ENCODE measurements around the gene SOX8.

SOX8 gene

DNA sequence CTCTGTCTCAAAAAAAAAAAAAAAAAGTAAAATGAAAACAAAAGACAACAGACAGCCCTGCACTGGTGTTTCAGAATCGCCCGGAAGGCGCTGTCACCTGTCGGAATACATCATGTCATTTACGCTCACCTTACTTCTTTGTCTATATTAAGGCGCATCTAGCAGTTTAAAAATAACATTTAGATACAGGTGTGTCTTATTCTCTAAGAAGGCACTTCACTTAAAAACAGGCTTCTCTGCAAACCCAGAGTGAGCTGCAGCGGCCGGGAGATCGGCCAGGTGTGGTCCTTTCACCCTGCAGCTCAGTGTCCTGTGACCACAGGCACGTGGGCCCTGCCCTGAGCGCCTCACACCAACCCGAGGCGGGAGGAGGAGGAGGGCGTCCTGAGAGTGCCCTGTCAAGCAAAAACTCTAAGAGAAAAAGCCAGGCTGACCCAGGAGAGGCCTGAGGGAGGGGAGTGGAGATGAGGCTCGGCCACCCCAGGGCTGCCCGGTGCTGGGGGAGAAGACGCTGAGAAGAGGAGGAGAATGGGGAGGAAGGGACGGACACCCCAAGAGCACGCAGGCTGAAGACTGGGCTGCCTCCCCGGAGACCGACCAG is 7.5 kb upstream of the SOX8 start:
- peak; percentile 15 for DNase-seq

DNA sequence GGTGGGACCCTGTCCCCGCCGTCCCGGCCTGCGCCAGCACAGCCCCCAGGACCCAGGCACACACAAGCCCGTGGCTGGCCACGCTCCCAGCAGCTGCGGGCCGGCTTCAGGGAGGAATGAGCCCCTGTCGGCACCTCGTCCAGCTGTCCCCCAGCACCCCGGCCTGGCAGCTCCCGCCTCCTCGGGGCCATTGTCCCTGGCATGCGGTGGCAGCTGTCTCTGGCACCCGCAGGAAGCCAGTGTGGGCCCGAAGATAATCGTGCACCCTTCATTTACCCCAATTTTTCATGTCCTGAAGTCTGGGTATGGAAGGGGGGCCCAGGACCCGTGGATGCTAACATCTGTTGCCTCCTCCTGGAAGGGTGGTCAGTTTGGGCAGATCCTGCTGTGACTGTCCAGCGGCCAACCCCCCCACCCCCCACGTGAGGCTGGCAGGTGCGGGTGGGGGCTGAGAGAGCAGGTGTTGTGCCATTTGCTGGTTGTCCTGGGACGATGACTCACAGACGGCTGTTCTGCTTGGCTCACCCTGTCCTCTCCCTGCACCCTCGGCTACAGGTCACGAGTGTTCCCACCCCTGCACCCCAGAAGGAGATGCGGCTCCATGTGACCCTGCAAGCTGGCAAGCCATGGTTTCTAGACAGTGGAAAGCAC is 6.8 kb upstream of the SOX8 start:
- no peak for DNase-seq

DNA sequence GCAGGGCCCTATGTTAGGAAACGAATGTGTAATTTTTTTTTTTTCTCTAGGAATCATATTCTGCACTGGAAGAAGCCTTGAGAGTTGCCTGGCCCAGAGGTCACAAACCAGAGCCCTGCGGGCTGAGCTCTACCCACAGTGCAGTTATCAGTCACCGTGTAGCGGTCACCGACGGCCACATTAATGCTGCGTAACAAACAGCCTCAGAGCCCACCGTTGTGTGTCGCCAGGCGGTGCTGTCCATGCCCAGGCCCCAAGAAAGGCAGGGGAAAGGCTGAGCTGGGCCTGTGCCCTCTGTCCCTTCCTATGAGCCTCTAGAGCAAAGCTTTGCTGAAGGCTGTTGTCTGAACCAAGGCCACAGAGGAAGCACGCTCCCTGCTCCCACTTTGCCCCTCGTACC is 6.3 kb upstream of the SOX8 start:
- DNase-seq, result no peak

DNA sequence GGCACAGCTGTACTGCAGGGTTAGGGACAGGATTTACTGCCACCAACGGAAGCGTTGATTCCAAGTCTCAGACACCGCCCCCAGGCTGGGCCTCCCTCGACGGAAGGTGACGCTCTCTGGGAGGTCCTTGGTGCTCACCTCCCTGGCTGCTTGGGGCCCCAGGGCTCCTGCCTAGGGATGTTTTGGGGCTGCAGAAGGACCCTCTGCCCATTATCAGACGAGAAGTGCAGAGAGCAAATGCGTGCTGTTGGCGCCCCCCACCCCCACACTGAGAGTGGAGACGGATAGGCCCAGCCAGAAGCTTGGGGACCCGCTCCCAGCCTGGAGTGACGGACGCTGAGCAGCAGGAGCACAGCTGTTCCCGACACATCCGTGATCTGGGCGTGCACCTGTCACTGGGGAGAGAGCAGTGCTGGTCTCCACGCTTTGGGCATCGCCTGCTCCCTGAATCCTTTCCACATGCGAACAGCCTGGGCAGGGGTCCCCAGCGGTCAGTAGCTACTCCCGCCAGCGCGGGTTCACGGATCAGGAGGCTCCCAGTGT is 5.1 kb upstream of the SOX8 start:
- no peak for DNase-seq

DNA sequence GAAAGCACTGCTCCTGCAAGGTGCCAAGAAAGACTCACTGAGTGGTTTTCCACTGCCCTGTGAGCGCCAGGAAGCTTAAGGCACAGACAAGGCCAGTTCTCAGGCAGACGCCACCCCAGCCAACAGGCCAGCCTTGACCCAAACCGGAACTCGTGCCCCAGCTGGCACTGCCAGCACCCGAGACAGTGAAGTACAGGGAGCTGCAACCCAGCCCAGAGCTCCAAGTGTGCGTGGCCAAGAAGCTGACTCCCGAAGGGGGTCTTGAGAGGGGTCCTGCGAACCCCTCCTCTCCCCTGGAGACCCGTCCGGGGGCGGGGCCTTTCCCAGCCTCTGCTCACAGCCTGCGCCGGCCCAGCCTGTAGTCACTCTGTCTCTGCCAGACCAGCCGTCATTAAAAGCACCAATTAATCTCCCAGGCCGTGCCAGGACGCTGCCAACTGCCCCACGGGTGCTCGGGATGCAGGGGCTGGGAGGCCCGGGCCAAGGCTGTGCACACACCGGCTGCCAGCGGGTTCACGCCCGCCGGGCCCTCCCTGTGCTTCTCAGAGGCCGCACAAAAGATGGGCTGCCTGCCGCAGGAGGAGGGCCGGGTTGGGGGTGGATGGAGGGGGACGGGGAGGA is 4.4 kb upstream of the SOX8 start:
- no peak for DNase-seq

DNA sequence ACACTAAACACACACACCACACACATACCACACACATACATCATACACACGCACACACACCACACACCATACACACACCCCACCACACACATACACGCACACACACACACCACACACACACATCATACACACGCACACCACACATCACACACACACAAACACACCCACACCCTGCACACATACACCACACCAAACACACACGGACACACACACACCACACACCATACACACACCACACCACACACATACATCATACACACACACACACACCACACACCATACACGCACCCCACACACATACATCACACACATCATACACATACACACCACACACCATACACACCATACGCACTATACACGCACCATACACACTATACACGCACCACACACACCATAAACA is 3.7 kb upstream of the SOX8 start:
- DNase-seq, result no peak

DNA sequence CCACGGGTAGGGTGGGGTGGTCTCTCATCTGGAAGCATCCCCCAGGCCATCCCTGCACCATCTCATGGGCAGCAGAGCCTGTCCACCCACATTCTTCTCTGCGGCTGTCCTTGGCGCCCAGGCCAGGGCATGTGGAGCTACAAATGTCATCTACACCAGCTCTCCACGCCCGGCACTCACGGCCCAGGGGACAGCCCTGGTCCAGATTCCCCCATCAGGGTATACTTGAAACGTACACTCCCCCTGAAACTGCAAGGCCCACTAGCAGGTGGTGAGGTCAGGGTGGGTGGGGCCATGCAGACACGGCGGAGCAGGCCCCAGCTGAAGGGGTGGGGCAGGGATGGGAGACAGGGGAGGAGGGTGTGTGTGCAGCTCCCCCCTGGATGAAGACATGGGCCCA is 3.2 kb upstream of the SOX8 start:
- no peak for DNase-seq

DNA sequence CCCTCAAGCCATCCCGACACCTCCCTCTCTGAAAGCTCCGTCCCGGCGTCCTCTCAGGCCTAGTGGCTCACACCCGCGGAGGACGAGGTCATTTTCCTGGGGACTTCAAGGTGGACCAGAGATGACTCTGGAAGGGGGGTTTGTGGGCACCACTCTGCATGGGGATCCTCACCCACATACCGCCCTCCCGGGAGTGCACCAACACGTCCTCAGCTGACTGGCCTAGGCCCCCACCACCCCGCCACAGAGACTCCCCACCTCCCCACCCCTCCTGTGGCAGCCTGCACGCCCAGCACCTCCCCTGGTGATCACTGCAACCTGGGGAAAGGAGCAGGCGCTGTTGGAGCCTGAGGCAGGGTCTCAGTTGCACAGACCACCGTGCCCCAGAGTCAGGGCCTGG is 2.4 kb upstream of the SOX8 start:
- DNase-seq, result no peak

DNA sequence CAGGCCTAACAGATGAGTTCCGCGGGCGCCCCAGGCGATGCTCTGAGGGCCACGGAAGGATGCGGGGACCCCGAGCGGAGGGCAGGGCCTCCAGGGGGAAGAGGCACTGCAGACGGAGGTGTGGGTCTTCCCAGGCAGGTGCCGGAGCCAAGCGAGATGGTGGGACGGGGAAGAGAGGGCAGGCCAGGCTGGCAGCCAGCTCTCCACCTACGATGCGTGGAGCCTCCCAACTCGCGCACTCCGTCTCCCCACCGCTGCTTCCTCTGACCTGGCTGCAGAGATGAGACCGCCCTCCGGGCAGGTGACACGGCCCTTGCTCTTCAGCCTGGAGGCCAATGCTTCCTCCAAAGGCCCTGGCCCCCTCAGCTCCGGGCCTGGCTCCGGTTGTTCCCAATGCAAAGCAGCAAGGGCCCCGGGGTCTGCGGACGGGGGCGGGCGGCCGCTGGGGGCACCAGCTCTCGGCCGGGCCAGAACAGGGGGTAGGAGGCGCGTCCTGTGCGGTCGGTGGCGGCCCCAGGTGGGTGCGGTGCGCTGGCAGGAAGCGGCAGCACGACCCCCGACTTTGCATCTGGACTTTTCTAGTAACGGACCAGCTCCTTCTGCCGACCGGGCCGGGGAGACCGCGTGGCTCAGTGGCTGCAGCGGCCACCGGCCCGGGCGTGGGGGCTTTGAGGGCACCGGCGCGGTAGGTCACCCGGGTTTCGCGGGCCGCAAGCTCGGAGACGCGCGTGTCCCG is 1.5 kb upstream of the SOX8 start:
- no peak for DNase-seq

DNA sequence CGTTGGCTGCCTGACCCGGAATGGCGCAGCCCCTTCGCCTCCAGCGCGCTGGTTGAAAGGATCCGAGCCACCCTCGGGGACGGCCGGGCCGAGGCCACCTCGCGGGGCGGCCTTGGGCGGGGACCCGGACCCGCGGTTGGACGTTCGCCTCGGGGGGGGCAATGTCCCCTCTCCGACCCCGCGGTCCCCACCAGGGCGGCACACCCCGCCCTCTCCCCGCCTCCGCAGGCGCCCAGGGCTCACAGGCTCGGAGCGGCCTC is 1.0 kb upstream of the SOX8 start:
- DNase-seq, result no peak

DNA sequence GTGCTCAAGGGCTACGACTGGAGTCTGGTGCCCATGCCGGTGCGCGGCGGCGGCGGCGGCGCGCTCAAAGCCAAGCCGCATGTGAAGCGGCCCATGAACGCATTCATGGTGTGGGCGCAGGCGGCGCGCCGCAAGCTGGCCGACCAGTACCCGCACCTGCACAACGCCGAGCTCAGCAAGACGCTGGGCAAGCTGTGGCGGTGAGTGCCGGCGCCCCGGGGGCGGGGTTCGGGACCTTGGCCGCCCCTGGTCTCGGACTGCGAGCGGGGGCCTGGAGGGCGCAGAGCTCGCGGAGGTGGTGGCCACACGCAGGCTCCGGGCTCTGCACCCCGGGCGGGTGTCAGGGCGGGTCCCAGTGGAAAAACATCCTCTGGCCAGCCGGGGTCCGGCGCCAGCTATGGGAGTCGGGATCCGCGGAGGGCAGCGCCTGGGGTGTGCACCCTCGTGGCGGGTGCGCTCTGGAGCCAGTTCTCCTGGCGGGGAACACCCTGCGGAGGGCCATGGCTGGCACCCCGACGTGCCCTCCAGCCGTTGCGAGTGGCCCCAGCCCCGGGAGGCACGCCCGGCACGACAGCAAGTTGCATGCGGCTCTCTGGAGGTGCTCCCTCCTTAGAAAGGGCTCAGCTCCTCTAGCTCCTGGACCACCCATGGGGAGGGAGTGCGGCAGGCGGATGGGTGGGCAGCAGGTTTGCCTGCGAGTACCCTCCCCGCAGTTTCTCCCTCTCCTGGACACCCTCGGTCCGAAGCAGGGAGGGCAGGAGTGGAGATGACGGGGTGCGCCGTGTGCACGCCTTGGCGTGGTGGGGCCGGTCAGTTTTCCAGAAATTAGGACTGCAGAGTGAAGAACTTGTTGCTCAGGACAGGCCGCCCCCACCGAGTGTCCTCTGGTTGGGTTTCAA is 824 bp downstream of the SOX8 start:
- DNase-seq, result no peak

DNA sequence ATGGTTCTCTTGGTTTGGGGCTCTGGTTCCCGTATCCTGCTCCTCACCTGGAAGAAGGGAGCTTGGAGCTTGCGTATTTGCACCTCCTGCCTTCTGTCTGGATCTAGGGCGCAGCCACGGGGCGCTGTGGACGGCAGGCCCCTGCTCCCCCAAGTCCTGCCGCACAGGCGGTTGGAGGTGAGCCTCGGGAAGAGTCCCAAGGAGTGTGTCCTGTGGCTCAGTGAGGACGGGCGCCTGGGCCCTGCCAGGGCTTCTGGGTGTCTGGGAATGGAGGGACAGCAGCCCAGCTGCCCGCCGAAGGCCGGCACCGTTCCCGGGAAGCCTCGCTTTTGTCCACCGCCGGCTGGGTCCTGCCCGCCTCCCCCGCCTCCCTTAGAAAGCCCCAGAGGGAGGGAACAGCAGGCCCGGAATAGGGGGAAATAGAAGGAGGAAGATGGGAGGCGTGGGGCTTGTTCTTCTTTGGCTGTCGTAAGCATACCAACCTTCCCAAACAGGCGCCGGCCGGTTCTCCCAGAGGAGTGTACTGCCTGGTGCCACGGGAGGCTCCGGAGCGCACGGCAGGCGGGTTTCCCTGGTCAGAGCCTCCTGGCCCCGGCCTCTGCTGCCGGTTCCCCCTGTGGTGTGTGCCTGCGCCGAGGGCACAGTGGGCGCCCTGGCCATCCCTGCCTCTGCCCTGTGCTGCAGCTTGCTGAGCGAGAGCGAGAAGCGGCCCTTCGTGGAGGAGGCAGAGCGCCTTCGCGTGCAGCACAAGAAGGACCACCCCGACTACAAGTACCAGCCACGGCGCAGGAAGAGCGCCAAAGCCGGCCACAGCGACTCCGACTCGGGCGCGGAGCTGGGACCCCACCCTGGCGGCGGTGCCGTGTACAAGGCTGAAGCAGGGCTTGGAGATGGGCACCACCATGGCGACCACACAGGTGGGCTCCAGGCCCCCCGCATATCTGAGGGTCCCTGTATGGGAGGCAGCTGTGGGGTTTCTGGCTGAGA is 1.8 kb downstream of the SOX8 start:
- no peak for DNase-seq

DNA sequence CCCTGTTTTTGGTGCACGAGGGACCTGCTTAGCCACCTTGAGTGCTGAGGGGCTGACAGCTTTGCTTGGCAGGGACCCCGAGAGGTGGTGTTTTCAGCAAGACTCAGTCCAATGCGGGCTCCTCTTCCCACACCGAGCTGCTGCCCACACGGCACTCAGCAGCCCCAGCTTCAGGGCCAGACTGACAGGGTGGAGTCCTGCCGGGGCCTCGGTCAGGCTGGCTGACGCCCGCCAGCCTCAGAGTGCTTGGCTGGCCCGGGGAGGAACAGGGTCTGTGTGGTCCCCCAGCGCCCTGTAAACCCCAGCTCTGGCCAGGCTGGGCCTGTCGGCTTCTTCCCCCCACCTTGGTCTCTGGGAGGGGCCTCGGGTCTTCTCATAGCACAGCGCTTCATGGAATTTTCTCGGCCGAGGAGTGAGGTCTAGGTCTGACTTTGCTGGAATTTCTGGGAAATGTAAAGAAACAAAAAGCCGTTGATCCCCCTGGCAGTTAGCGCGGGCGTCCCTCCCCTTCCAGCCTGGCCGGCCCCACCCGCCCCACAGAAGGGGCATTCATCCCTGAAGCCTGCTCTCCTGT is 2.6 kb downstream of the SOX8 start:
- no peak for DNase-seq

DNA sequence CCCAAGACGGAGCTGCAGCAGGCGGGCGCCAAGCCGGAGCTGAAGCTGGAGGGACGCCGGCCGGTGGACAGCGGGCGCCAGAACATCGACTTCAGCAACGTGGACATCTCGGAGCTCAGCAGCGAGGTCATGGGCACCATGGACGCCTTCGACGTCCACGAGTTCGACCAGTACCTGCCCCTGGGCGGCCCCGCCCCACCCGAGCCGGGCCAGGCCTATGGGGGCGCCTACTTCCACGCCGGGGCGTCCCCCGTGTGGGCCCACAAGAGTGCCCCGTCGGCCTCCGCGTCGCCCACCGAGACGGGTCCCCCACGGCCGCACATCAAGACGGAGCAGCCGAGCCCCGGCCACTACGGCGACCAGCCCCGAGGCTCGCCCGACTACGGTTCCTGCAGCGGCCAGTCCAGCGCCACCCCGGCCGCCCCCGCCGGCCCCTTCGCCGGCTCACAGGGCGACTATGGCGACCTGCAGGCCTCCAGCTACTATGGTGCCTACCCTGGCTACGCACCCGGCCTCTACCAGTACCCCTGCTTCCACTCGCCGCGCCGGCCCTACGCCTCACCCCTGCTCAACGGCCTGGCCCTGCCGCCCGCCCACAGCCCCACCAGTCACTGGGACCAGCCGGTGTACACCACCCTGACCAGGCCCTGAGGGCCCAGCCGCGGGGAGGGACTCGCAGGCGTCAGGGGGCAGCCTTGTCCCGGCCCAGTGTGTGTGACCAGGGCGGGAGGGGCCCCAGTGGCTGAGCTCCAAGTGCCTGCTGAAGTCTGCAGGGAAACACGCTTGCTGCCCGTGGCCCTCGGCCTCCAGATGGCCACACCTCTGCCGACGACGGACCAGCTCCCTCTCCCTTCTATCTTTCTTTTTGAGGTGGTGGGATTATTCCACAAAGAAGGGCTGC is 3.4 kb downstream of the SOX8 start:
- DNase-seq, result no peak

DNA sequence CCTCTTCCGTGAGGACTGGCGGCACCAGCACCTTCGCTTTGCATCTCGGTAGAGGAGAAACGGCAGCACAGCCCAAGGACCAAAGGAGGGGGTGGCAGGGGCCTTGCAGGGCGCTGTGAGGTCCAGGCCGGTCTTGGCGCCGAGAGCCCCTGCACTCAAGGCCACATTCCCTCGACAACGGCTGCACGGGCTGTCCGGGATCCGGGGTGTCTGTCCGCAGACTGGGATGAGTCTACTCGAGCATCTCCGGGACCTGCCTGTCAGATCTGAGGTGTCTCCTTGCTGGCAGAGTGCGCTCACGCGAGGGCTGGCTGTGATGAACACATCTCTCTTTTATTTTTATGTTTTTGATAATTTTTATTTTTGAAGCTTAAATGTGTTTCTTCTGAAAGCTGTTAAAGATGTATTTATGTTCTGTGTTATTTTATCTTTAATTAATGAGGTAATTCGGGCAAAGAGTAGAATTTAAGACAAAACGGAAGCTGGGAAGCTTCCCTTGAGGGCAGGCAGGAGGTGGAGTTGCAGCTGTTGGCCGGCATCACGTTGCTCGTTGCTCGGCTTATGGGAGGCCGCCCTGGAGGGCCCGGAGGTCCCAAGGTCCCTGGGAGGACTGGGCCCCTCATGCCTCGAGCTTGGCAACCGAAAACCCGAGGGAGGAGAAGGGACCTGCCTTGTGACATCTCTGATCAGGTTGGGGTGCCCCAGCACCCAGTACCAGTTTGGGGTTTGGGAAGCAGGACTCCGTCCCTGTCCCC is 4.3 kb downstream of the SOX8 start:
- DNase-seq, result no peak

DNA sequence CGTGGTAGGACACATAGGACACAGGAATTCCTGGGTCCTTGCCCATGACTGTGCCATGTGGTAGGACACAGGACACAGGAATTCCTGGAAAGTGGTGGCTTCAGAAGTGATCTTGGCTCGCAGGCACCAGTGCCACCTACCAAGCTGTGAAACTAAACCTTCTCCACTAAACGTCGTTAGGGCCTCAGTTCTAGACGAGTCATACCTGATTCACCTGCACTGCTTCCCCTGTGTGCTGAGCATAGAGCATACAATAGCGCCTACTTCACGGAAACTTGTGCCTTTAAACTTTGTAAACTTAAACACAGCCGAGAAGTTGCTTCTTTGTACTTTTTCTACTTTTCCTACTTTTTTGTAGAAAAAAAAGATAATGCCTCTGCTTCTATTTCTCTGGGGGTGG is 4.8 kb downstream of the SOX8 start:
- no peak for DNase-seq

DNA sequence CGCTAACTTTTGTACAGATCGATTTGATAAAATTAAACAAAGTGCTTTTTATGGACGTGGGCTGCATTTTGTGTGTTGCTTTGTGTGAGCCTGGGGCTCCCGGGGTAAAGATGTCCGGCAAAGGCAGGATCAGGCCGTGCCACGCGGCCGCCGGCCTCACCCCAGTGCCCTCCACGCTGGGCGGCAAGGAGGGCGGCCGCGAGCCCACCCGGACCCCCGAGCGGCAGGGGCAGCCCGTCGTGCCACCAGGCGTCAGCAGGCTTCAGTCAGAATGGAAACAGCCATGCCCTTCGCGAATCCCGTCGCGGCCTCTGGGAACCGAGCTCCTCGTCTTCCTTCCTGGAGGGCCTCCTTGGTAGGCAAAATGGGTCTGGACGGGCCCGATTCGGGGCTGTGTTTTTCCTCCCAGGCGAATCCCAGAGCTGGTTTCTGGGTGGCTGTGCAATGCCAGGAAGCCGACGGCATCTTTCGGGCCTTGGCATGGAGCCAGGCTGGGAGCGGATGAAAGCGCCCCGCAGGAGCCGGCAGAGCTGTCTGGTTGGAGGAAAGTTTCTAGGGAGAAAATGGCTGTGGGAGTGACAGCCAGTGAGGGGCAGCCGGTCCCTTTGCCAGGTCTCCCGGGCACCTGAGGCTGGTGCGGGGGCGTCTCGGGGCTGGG is 5.5 kb downstream of the SOX8 start:
- no peak for DNase-seq

DNA sequence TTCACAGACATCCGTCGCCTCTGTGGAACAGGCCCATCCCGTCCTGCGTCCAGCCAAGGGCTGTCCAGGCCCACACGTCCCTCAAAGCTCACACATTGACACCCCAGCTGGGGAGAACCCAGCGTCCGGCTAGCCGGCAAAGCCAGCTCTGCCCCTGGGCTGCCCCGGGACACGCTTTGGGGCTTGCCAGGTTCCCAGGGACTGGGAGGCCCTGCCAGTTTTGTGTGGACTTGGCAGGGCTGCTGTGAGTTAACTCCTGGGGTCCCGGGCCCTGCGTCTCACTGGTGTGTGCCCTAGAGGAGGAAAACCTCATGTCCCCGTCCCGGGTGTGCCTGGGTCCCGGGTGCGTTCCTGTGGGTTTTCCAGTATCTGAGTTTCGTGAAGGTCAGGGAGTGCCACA is 6.3 kb downstream of the SOX8 start:
- no peak for DNase-seq
